ENCODE results near the gene SLC26A2. TPM values are rescaled to one million over a fixed set of nuclear protein-coding genes. Genes with fewer than 3 reads are reported as not detected.

Gene SLC26A2
- total RNA-seq, 2 experiments from 2014 or later, result 3.9 to 5.3 TPM

DNA sequence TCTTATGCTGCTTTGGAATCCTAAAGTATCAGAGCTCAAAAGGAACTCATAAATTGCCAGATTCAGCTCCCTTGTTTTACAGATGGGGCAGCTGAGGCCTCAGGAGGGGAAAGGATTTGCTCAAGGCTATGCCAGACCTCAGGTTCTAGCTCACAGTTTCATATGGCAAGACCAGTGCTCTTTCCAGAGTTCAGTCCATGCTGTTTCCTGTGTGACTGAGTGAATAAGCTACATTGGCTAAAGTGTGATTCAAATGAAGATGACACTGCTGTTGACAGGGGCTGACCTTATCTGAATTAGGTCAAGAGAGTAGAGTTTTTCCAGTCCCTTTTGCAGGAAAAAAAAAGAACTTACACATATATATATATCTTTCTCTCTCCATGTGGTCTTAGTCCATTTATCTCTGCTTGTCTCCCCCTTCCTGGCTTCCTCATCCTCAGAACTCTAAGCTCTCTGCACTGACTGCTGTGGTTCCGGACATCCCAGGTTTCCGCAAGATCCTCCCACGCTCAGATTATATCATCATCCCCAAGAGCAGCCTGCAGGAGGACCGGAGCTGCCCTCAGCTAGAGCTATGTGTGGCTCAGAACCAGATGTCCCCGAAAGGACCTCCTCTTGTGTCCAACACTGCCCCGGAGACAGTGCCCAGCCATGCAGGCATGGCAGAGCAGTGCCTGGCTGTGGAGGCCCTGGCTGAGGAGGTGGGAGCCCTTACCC, 49.3 kb downstream of the SLC26A2 start:
- POLR2A ChIA-PET, result no interaction called here
- no peak for ATAC-seq
- CTCF ChIA-PET, result interaction anchor here (0.7 to 2.3 kb wide), 6 partner anchors 11 to 38 kb away, joined by 3 to 7 read pairs (median 4); no protein-coding TSS in a partner anchor
- Mint-ChIP-seq H3K9me3 (ENCODE audit: low read depth) (no peaks in the 10 kb centered on the region), H3K27ac (no peak overlapping the region), H3K4me1 (peaks cover 25% of the 10 kb centered on the region), H3K36me3 (ENCODE audit: low read depth) (peaks cover 62% of the 10 kb centered on the region), H3K27me3 (no peaks in the 10 kb centered on the region), H3K4me3 (no peak overlapping the region)
- intact Hi-C loops (cut with DNase I, micrococcal nuclease), result loop anchor here in 1 of 2 experiments (10.0 kb wide), 1 partner anchor 1765 kb away; the partner anchor contains the start of gene G3BP1
- DNase-seq, result no peak

DNA sequence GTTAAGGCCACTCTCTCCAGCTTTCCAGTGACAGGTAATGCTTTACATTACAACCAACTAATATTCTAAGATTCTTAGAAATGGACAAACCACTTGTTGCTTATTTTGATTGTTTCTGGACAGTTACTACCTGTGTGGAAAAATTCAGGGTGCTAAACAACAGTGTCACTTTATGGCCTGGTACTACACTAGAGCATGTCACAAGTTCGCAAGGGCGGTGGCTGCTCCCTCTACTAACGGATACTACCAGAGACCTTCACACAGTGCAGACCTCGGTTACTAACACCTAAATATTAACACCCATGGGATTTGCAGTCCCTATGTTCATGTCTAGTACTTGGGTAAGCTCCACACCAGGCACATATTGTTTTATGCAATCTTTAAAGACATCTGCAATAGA, 53.4 kb downstream of the SLC26A2 start:
- CTCF ChIA-PET, result interaction anchor here (1.3 kb wide), 2 partner anchors 12 to 180 kb away, joined by 3 to 4 read pairs; no protein-coding TSS in a partner anchor
- POLR2A ChIA-PET, result interaction anchor here (1.0 kb wide), 1 partner anchor 9 kb away, joined by 3 read pairs; no protein-coding TSS in a partner anchor
- Mint-ChIP-seq H3K9me3 (ENCODE audit: low read depth) (peaks cover 4% of the 10 kb centered on the region), H3K4me1 (peaks cover 13% of the 10 kb centered on the region), H3K27ac (no peak overlapping the region), H3K4me3 (no peak overlapping the region), H3K36me3 (ENCODE audit: low read depth) (peaks cover 68% of the 10 kb centered on the region), H3K27me3 (no peaks in the 10 kb centered on the region)
- ATAC-seq (no peak), DNase-seq (no peak)
- intact Hi-C loops (cut with DNase I, micrococcal nuclease), result no loop called here

DNA sequence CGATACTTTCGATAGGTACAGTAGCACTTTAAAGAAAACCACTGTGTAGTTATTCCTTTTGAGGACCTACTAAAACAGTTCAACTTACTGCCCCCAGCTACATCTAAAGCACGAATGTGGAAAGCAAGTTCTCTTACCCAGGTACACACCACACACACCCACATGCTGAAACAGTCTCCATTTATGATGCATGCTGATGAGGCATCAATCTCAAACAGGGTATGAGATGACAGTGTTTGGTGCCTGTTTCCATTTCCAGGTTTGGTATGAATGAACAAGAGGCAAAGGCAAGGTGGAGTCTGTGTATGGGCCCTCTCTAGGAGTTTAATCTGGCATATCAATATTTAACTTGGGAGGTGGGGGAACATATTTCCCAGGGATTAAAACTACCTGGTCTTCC, 53.9 kb downstream of the SLC26A2 start:
- Mint-ChIP-seq H3K4me1 (peaks cover 11% of the 10 kb centered on the region), H3K27ac (no peak overlapping the region), H3K4me3 (no peak overlapping the region), H3K36me3 (ENCODE audit: low read depth) (peaks cover 73% of the 10 kb centered on the region), H3K27me3 (no peaks in the 10 kb centered on the region), H3K9me3 (ENCODE audit: low read depth) (peaks cover 4% of the 10 kb centered on the region)
- ChIA-PET CTCF (interaction anchor here (0.5 to 1.3 kb wide), 4 partner anchors 8 to 470 kb away, joined by 3 to 4 read pairs (median 3); no protein-coding TSS in a partner anchor), POLR2A (interaction anchor here (1.0 kb wide), 1 partner anchor 10 kb away, joined by 3 read pairs; no protein-coding TSS in a partner anchor)
- peak; percentile 22 for DNase-seq
- intact Hi-C loops (cut with DNase I, micrococcal nuclease), result no loop called here
- peak; percentile 93 for ATAC-seq

- DNase-seq (no peak), ATAC-seq (no peak)
- H3K27me3 Mint-ChIP-seq, result no peaks in the 10 kb centered on the region
- intact Hi-C loops (cut with DNase I, micrococcal nuclease), result no loop called here
- H3K27ac Mint-ChIP-seq, result no peak overlapping the region
- peaks cover 12% of the 10 kb centered on the region for H3K4me1 Mint-ChIP-seq
- no peak overlapping the region for H3K4me3 Mint-ChIP-seq
- ChIA-PET CTCF (interaction anchor here (0.7 to 1.3 kb wide), 2 partner anchors 9 to 56 kb away, joined by 3 read pairs; no protein-coding TSS in a partner anchor), POLR2A (no interaction called here)
- H3K9me3 Mint-ChIP-seq (ENCODE audit: low read depth), result peaks cover 4% of the 10 kb centered on the region
- H3K36me3 Mint-ChIP-seq (ENCODE audit: low read depth), result peaks cover 76% of the 10 kb centered on the region
These were observed 54.9 kb downstream of the SLC26A2 start for GRCh38 chr5:150015415-150015814.

DNA sequence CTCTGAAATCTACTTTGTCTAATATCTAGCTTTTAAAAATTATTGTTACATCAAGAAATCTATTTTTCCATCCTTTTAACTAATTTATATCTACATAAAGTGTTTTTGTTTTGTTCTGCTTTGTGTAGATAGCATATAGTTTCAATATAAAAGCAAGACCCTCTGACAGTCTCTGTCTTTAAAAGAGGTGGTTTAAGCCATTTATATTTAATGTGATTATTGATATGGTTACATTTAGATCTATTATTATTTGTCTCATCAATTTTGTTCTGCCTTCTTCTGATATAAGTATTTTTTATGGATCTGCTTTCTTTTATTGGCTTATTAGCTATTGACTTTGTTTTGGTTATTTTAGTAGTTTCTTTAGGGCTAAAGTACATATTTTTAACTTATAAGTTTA, 56.0 kb downstream of the SLC26A2 start:
- ChIA-PET POLR2A (no interaction called here), CTCF (interaction anchor here (0.6 to 1.4 kb wide), 6 partner anchors 10 to 155 kb away, joined by 3 to 6 read pairs (median 3); no protein-coding TSS in a partner anchor)
- intact Hi-C loops (cut with DNase I, micrococcal nuclease), result no loop called here
- ATAC-seq (no peak), DNase-seq (no peak)
- Mint-ChIP-seq H3K27me3 (no peaks in the 10 kb centered on the region), H3K4me3 (no peak overlapping the region), H3K4me1 (peaks cover 14% of the 10 kb centered on the region), H3K9me3 (ENCODE audit: low read depth) (peaks cover 4% of the 10 kb centered on the region), H3K36me3 (ENCODE audit: low read depth) (peaks cover 73% of the 10 kb centered on the region), H3K27ac (no peak overlapping the region)

DNA sequence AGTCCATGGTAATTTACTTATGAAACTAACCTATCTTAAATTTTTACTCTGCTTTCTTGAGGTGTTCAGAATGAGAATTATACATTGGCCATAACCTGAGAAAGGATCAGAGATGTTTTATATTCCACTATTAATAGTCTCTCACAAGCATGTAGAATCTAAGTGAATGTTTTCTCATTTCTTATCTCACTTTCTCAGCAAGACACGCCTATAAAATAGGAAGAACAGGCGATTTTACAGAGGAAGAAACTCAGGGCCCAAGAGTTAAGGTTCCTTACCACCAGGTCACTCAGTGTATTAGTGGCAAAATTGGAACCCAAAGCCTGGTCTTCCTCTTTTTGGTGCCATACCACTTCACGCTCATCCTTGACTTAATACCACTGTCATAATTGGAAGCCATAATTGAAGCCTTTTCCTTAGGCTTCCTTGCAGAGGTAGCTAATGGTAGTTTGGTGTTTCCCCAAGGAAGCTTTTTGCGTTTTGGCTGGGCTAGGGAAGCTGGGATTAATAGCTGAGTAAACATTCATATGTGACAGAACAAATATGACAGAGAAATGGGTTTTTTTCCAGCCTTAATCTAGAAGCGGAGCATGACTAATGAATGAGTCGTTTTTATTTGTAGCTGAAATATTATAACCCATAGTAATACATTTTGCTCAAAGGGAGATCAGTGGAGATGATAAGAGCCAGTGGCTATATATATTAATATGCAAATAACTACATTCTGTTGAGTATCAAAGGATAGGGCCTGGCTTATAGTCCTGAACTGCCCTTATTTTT, 56.9 kb downstream of the SLC26A2 start:
- ATAC-seq (no peak), DNase-seq (no peak)
- Mint-ChIP-seq H3K27me3 (no peaks in the 10 kb centered on the region), H3K27ac (no peak overlapping the region), H3K9me3 (ENCODE audit: low read depth) (peaks cover 4% of the 10 kb centered on the region), H3K4me1 (peaks cover 22% of the 10 kb centered on the region), H3K36me3 (ENCODE audit: low read depth) (peaks cover 75% of the 10 kb centered on the region), H3K4me3 (no peak overlapping the region)
- ChIA-PET POLR2A (no interaction called here), CTCF (interaction anchor here (0.7 to 1.4 kb wide), 6 partner anchors 13 to 26 kb away, joined by 3 to 6 read pairs (median 4); partner anchors contain the start of genes HMGXB3 and TIGD6)
- intact Hi-C loops (cut with DNase I, micrococcal nuclease), result no loop called here

DNA sequence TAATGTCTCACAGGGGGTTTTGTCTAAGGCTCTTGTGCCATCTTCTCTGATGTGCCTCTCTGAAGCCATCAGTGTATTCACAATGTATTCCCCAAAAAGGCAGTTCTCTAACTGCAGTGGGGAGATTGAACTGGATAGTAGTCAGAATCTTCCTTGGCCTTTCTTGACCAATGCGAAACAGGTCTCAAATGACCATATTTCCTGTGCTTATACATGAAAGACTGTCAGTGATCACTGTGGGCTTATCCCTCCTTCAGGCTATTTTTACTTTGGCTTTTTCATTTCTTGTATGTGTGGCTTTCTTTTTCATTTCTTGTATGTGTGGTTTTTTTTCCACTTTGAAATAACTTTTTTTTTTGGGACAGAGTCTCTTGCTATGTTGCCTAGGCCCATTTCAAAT, 59.7 kb downstream of the SLC26A2 start:
- no peak overlapping the region for H3K4me3 Mint-ChIP-seq
- no peak overlapping the region for H3K27ac Mint-ChIP-seq
- DNase-seq (no peak), ATAC-seq (no peak)
- H3K9me3 Mint-ChIP-seq (ENCODE audit: low read depth), result peaks cover 4% of the 10 kb centered on the region
- H3K36me3 Mint-ChIP-seq (ENCODE audit: low read depth), result peaks cover 57% of the 10 kb centered on the region
- CTCF ChIA-PET, result interaction anchor here (0.7 to 2.8 kb wide), 4 partner anchors 10 to 165 kb away, joined by 3 to 8 read pairs (median 6); no protein-coding TSS in a partner anchor
- intact Hi-C loops (cut with DNase I, micrococcal nuclease), result no loop called here
- POLR2A ChIA-PET, result no interaction called here
- H3K4me1 Mint-ChIP-seq, result peaks cover 15% of the 10 kb centered on the region
- H3K27me3 Mint-ChIP-seq, result no peaks in the 10 kb centered on the region

- intact Hi-C loops (cut with DNase I, micrococcal nuclease), result no loop called here
- DNase-seq (no peak), ATAC-seq (no peak)
- Mint-ChIP-seq H3K36me3 (ENCODE audit: low read depth) (peaks cover 55% of the 10 kb centered on the region), H3K4me1 (peaks cover 15% of the 10 kb centered on the region), H3K9me3 (ENCODE audit: low read depth) (no peaks in the 10 kb centered on the region), H3K27ac (peak overlapping the region; percentile 51), H3K4me3 (no peak overlapping the region), H3K27me3 (no peaks in the 10 kb centered on the region)
- CTCF ChIA-PET, result interaction anchor here (0.5 to 2.8 kb wide), 4 partner anchors 10 to 880 kb away, joined by 3 to 8 read pairs (median 6); partner anchors contain the start of gene ABLIM3
- POLR2A ChIA-PET, result no interaction called here
These were observed 61.1 kb downstream of the SLC26A2 start for GRCh38 chr5:150021491-150022157.

DNA sequence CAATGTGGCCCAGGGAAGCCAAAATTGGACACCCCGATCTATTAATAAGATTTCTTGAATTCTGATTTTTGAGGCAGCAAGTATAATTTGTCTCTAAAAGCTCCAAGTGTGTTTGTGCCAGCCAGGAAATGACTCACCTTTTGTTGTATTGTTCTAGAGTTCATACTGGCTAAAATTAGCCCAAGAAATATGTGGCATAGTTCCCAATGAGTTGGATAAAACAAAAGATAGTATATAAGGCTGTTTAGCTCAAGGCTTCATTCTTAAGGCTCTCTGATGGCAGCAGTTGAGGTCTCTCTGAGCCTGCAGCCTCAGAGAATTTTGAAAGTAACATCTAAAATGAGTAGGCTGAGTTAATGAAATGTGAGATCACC, 61.6 kb downstream of the SLC26A2 start:
- H3K9me3 Mint-ChIP-seq (ENCODE audit: low read depth), result no peaks in the 10 kb centered on the region
- peaks cover 54% of the 10 kb centered on the region for H3K36me3 Mint-ChIP-seq (ENCODE audit: low read depth)
- ATAC-seq (no peak), DNase-seq (no peak)
- H3K4me3 Mint-ChIP-seq, result no peak overlapping the region
- CTCF ChIA-PET, result interaction anchor here (0.5 to 2.8 kb wide), 3 partner anchors 9 to 881 kb away, joined by 3 to 8 read pairs (median 7); partner anchors contain the start of gene ABLIM3
- intact Hi-C loops (cut with DNase I, micrococcal nuclease), result no loop called here
- no peaks in the 10 kb centered on the region for H3K27me3 Mint-ChIP-seq
- H3K27ac Mint-ChIP-seq, result peak overlapping the region; percentile 51
- H3K4me1 Mint-ChIP-seq, result peaks cover 15% of the 10 kb centered on the region
- POLR2A ChIA-PET, result no interaction called here

DNA sequence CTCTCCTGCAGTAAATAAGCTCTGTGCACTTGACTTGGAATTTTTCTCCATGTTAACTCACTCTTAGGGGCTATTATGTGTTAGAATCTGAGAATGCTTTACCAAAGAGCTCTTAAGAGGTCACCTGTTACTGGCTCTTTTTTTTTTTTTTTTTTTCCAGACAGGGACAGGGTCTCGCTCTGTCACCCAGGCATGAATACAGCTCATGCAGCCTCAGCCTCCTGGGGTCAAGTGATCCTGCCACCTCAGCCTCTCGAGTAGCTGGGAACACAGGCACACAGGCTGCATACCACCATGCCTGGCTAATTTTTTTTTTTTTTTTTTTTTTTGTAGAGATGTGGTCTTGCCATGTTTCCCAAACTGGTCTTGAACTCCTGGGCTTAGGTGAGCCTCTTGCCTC, 62.1 kb downstream of the SLC26A2 start:
- H3K4me1 Mint-ChIP-seq, result peaks cover 15% of the 10 kb centered on the region
- H3K4me3 Mint-ChIP-seq, result no peak overlapping the region
- ATAC-seq, result no peak
- H3K27me3 Mint-ChIP-seq, result no peaks in the 10 kb centered on the region
- peaks cover 54% of the 10 kb centered on the region for H3K36me3 Mint-ChIP-seq (ENCODE audit: low read depth)
- no peak overlapping the region for H3K27ac Mint-ChIP-seq
- no peak for DNase-seq
- POLR2A ChIA-PET, result no interaction called here
- H3K9me3 Mint-ChIP-seq (ENCODE audit: low read depth), result no peaks in the 10 kb centered on the region
- intact Hi-C loops (cut with DNase I, micrococcal nuclease), result no loop called here
- CTCF ChIA-PET, result interaction anchor here (2.8 kb wide), 1 partner anchor 9 kb away, joined by 8 read pairs; no protein-coding TSS in a partner anchor

- H3K36me3 Mint-ChIP-seq (ENCODE audit: low read depth), result peaks cover 58% of the 10 kb centered on the region
These were observed 62.6 kb downstream of the SLC26A2 start for GRCh38 chr5:150023136-150023535.

More at GRCh38 chr5:150023136-150023535, 62.6 kb downstream of the SLC26A2 start:
- Mint-ChIP-seq H3K27me3 (no peaks in the 10 kb centered on the region), H3K4me3 (no peak overlapping the region), H3K9me3 (ENCODE audit: low read depth) (no peaks in the 10 kb centered on the region), H3K27ac (no peak overlapping the region), H3K4me1 (peaks cover 15% of the 10 kb centered on the region)
- intact Hi-C loops (cut with DNase I, micrococcal nuclease), result no loop called here
- no peak for DNase-seq
- ChIA-PET CTCF (interaction anchor here (0.5 to 2.8 kb wide), 3 partner anchors 8 to 15 kb away, joined by 3 to 8 read pairs (median 6); no protein-coding TSS in a partner anchor), POLR2A (no interaction called here)
- ATAC-seq, result no peak

Data from activated CD4-positive, alpha-beta T cell treated with anti-CD3 and anti-CD28 coated beads for 36 hours (primary cell).